ENCODE data around the gene SLC6A3. TPM values are rescaled to one million over a fixed set of nuclear protein-coding genes. Genes with fewer than 3 reads are reported as not detected.
"Not testable (repeated sequence)": the region's sequence is repeated elsewhere in the genome, so short reads cannot be mapped to it uniquely, and the experiment has no call there.

The SLC6A3 gene
- total RNA-seq, 2 experiments from 2014 or later, result 0.07 to 0.23 TPM

- no peak overlapping the region for H3K4me3 Mint-ChIP-seq
- ATAC-seq (no peak), DNase-seq (no peak)
- H3K27ac Mint-ChIP-seq, result no peak overlapping the region
- H3K36me3 Mint-ChIP-seq, result no peaks in the 10 kb centered on the region
- CTCF ChIA-PET, result interaction anchor here (1.6 kb wide), 1 partner anchor 10 kb away, joined by 3 read pairs; no protein-coding TSS in a partner anchor
- H3K27me3 Mint-ChIP-seq, result peaks cover 4% of the 10 kb centered on the region
- H3K9me3 Mint-ChIP-seq (ENCODE audit: low read depth), result no peaks in the 10 kb centered on the region
- no peaks in the 10 kb centered on the region for H3K4me1 Mint-ChIP-seq
Observed at GRCh38 chr5:1370006-1370405, 75.2 kb downstream of the SLC6A3 start.

- Mint-ChIP-seq H3K9me3 (ENCODE audit: low read depth) (no peaks in the 10 kb centered on the region), H3K36me3 (no peaks in the 10 kb centered on the region)
- CTCF ChIA-PET, result no interaction called here
Observed at GRCh38 chr5:1368756-1369155, 76.5 kb downstream of the SLC6A3 start.

GRCh38 chr5:1368236-1368635 is 77.0 kb downstream of the SLC6A3 start:
- Mint-ChIP-seq H3K9me3 (ENCODE audit: low read depth) (no peaks in the 10 kb centered on the region), H3K4me1 (no peaks in the 10 kb centered on the region), H3K27ac (no peak overlapping the region), H3K4me3 (no peak overlapping the region), H3K36me3 (no peaks in the 10 kb centered on the region), H3K27me3 (peaks cover 16% of the 10 kb centered on the region)
- DNase-seq, result no peak
- CTCF ChIA-PET, result no interaction called here
- ATAC-seq, result no peak

More at GRCh38 chr5:1368756-1369155, 76.5 kb downstream of the SLC6A3 start:
- H3K4me3 Mint-ChIP-seq, result no peak overlapping the region
- ATAC-seq, result no peak
- H3K27me3 Mint-ChIP-seq, result peaks cover 11% of the 10 kb centered on the region
- no peaks in the 10 kb centered on the region for H3K4me1 Mint-ChIP-seq
- DNase-seq, result no peak
- H3K27ac Mint-ChIP-seq, result no peak overlapping the region

- H3K27me3 Mint-ChIP-seq, result peaks cover 18% of the 10 kb centered on the region
- H3K36me3 Mint-ChIP-seq, result no peaks in the 10 kb centered on the region
- CTCF ChIA-PET, result no interaction called here
- no peaks in the 10 kb centered on the region for H3K4me1 Mint-ChIP-seq
- H3K4me3 Mint-ChIP-seq, result no peak overlapping the region
- no peak for DNase-seq
- H3K27ac Mint-ChIP-seq, result no peak overlapping the region
- H3K9me3 Mint-ChIP-seq (ENCODE audit: low read depth), result no peaks in the 10 kb centered on the region
- no peak for ATAC-seq
Observed at GRCh38 chr5:1367149-1367548, 78.1 kb downstream of the SLC6A3 start.

GRCh38 chr5:1366514-1366913 is 78.7 kb downstream of the SLC6A3 start:
- no peak for ATAC-seq
- CTCF ChIA-PET, result no interaction called here
- Mint-ChIP-seq H3K36me3 (no peaks in the 10 kb centered on the region), H3K4me3 (no peak overlapping the region), H3K27me3 (peaks cover 18% of the 10 kb centered on the region), H3K9me3 (ENCODE audit: low read depth) (no peaks in the 10 kb centered on the region), H3K27ac (no peak overlapping the region), H3K4me1 (no peaks in the 10 kb centered on the region)
- DNase-seq, result no peak

- CTCF ChIA-PET, result no interaction called here
- peaks cover 18% of the 10 kb centered on the region for H3K27me3 Mint-ChIP-seq
- no peak overlapping the region for H3K4me3 Mint-ChIP-seq
- no peaks in the 10 kb centered on the region for H3K9me3 Mint-ChIP-seq (ENCODE audit: low read depth)
- DNase-seq, result no peak
- no peak overlapping the region for H3K27ac Mint-ChIP-seq
- no peaks in the 10 kb centered on the region for H3K4me1 Mint-ChIP-seq
- no peak for ATAC-seq
- no peaks in the 10 kb centered on the region for H3K36me3 Mint-ChIP-seq
Observed at GRCh38 chr5:1364211-1364610, 81.0 kb downstream of the SLC6A3 start.

- no peak overlapping the region for H3K4me3 Mint-ChIP-seq
- H3K27ac Mint-ChIP-seq, result no peak overlapping the region
- H3K4me1 Mint-ChIP-seq, result no peaks in the 10 kb centered on the region
- CTCF ChIA-PET, result interaction anchor here (2.0 kb wide), 1 partner anchor 17 kb away, joined by 6 read pairs; no protein-coding TSS in a partner anchor
- H3K27me3 Mint-ChIP-seq, result peaks cover 18% of the 10 kb centered on the region
- DNase-seq, result no peak
- no peaks in the 10 kb centered on the region for H3K36me3 Mint-ChIP-seq
- no peaks in the 10 kb centered on the region for H3K9me3 Mint-ChIP-seq (ENCODE audit: low read depth)
- ATAC-seq, result no peak
Observed at GRCh38 chr5:1363581-1363980, 81.7 kb downstream of the SLC6A3 start.

- DNase-seq, result no peak
- H3K27ac Mint-ChIP-seq, result no peak overlapping the region
- no peak overlapping the region for H3K4me3 Mint-ChIP-seq
- CTCF ChIA-PET, result interaction anchor here (2.0 kb wide), 1 partner anchor 17 kb away, joined by 6 read pairs; no protein-coding TSS in a partner anchor
- no peaks in the 10 kb centered on the region for H3K9me3 Mint-ChIP-seq (ENCODE audit: low read depth)
- no peaks in the 10 kb centered on the region for H3K4me1 Mint-ChIP-seq
- no peaks in the 10 kb centered on the region for H3K36me3 Mint-ChIP-seq
- no peak for ATAC-seq
- peaks cover 18% of the 10 kb centered on the region for H3K27me3 Mint-ChIP-seq
Observed at GRCh38 chr5:1363160-1363559, 82.1 kb downstream of the SLC6A3 start.

GRCh38 chr5:1362242-1363015 is 82.8 kb downstream of the SLC6A3 start:
- H3K36me3 Mint-ChIP-seq, result no peaks in the 10 kb centered on the region
- no peaks in the 10 kb centered on the region for H3K9me3 Mint-ChIP-seq (ENCODE audit: low read depth)
- H3K27ac Mint-ChIP-seq, result no peak overlapping the region
- DNase-seq, result no peak
- no peak overlapping the region for H3K4me3 Mint-ChIP-seq
- no peak for ATAC-seq
- CTCF ChIA-PET, result interaction anchor here (2.0 kb wide), 1 partner anchor 18 kb away, joined by 6 read pairs; no protein-coding TSS in a partner anchor
- H3K4me1 Mint-ChIP-seq, result no peaks in the 10 kb centered on the region
- H3K27me3 Mint-ChIP-seq, result peaks cover 18% of the 10 kb centered on the region

- Mint-ChIP-seq H3K36me3 (no peaks in the 10 kb centered on the region), H3K4me1 (no peaks in the 10 kb centered on the region), H3K27me3 (peaks cover 15% of the 10 kb centered on the region), H3K4me3 (no peak overlapping the region), H3K27ac (no peak overlapping the region), H3K9me3 (ENCODE audit: low read depth) (no peaks in the 10 kb centered on the region)
- CTCF ChIA-PET, result interaction anchor here (0.9 to 1.3 kb wide), 2 partner anchors 10 to 19 kb away, joined by 3 to 4 read pairs; no protein-coding TSS in a partner anchor
- peak; percentile 6 for ATAC-seq
- no peak for DNase-seq
Observed at GRCh38 chr5:1360861-1361260, 84.4 kb downstream of the SLC6A3 start.

GRCh38 chr5:1360367-1360766 is 84.9 kb downstream of the SLC6A3 start:
- ATAC-seq; H3K9me3 Mint-ChIP-seq (ENCODE audit: low read depth); H3K27ac Mint-ChIP-seq; DNase-seq; H3K4me3 Mint-ChIP-seq; H3K4me1 Mint-ChIP-seq; H3K36me3 Mint-ChIP-seq: not testable (repeated sequence)
- CTCF ChIA-PET, result interaction anchor here (0.9 to 1.6 kb wide), 3 partner anchors 9 to 284 kb away, joined by 3 to 5 read pairs (median 4); no protein-coding TSS in a partner anchor
- H3K27me3 Mint-ChIP-seq, result peaks cover 15% of the 10 kb centered on the region

GRCh38 chr5:1359713-1360112 is 85.5 kb downstream of the SLC6A3 start:
- DNase-seq (no peak), ATAC-seq (no peak)
- peaks cover 17% of the 10 kb centered on the region for H3K27me3 Mint-ChIP-seq
- CTCF ChIA-PET, result interaction anchor here (0.9 to 1.6 kb wide), 3 partner anchors 9 to 285 kb away, joined by 3 to 5 read pairs (median 4); no protein-coding TSS in a partner anchor
- no peaks in the 10 kb centered on the region for H3K9me3 Mint-ChIP-seq (ENCODE audit: low read depth)
- no peaks in the 10 kb centered on the region for H3K36me3 Mint-ChIP-seq
- no peak overlapping the region for H3K27ac Mint-ChIP-seq
- H3K4me3 Mint-ChIP-seq, result no peak overlapping the region
- H3K4me1 Mint-ChIP-seq, result no peaks in the 10 kb centered on the region

- CTCF ChIA-PET, result interaction anchor here (1.6 kb wide), 1 partner anchor 286 kb away, joined by 5 read pairs; no protein-coding TSS in a partner anchor
- H3K4me1 Mint-ChIP-seq, result no peaks in the 10 kb centered on the region
- H3K4me3 Mint-ChIP-seq, result no peak overlapping the region
- peaks cover 17% of the 10 kb centered on the region for H3K27me3 Mint-ChIP-seq
- ATAC-seq (no peak), DNase-seq (no peak)
- no peak overlapping the region for H3K27ac Mint-ChIP-seq
- H3K9me3 Mint-ChIP-seq (ENCODE audit: low read depth), result no peaks in the 10 kb centered on the region
- H3K36me3 Mint-ChIP-seq, result no peaks in the 10 kb centered on the region
Observed at GRCh38 chr5:1359031-1359645, 86.1 kb downstream of the SLC6A3 start.

- ATAC-seq (no peak), DNase-seq (no peak)
- Mint-ChIP-seq H3K27me3 (peaks cover 13% of the 10 kb centered on the region), H3K4me3 (no peak overlapping the region), H3K9me3 (ENCODE audit: low read depth) (no peaks in the 10 kb centered on the region), H3K36me3 (no peaks in the 10 kb centered on the region), H3K27ac (no peak overlapping the region), H3K4me1 (no peaks in the 10 kb centered on the region)
- CTCF ChIA-PET, result no interaction called here
Observed at GRCh38 chr5:1358726-1359025, 86.6 kb downstream of the SLC6A3 start.
